GM12892 (cell line): ENCODE results near the gene GLMN.

Source experiments
- POLR2A ChIP-seq: IDR thresholded peaks from 2 replicates; pipeline ENCODE4 v1.6.1; 2011; ENCODE audit warnings: low read depth, low read length, control low read depth
- POLR2AphosphoS5 ChIP-seq: IDR thresholded peaks from 2 replicates; pipeline ENCODE4 v1.6.1; 2011; ENCODE audit warnings: low read depth, low read length, control low read depth

GRCh38 chr1:92210701-92211100 is 88.1 kb downstream of the GLMN start:
- no peak for TF ChIP-seq POLR2A
- no peak for TF ChIP-seq POLR2AphosphoS5
